HCT116 (cell line): ENCODE data around the gene PDE4B. TPM values are rescaled to one million over a fixed set of nuclear protein-coding genes. Genes with fewer than 3 reads are reported as not detected.

Source experiments
- ATAC-seq: fragments of 200-7000 bp; cut with Tn5 transposase; 2 replicates; pipeline ENCODE4 v1.9.1; 2020; ENCODE audit warnings: mild to moderate bottlenecking, moderate library complexity
- BruUV-seq: library from RNA; stranded (reverse); fragments of 400-500 nt; replicated peaks from 2 replicates; lab custom pipeline; 2021; lab: Mats Ljungman, UMichigan
- CTCF ChIA-PET: fragments of 300-600 bp; sonication (Branson Sonifier 250); formaldehyde crosslinking; loops from one replicate; lab custom pipeline; 2021; ENCODE audit warnings: antibody characterized with exemption; lab: Charles Lee
- POLR2A ChIA-PET: fragments of 300-600, 350-600 bp; sonication (Branson Sonifier 250); formaldehyde crosslinking; loops from one replicate; lab custom pipeline; 2021; ENCODE audit warnings: antibody characterized with exemption; lab: Charles Lee
- RAD21 ChIA-PET, 2 experiments: fragments of 300-600 bp; sonication (Branson Sonifier 250); formaldehyde crosslinking; loops; one replicate each; lab custom pipeline; 2023; ENCODE audit warnings: low total read pairs in 2 of 2; ENCODE audit not compliant: uncharacterized antibody in 2 of 2, unreplicated experiment in 2 of 2, low non-redundant PET in 1 of 2; lab: Charles Lee
- DNase-seq: peaks from one replicate; pipeline ENCODE4 v3.0.0-alpha.2; 2010; ENCODE audit warnings: low read depth, low spot score
- H2AFZ ChIP-seq: fragments of 200-600 bp; shearing (Covaris generic), sonication (generic); 2 replicates; pipeline ENCODE4 v1.6.1; 2017; ENCODE audit warnings: low read depth, mixed run types, mixed read lengths, antibody characterized with exemption, low read length; ENCODE audit not compliant: poor library complexity, severe bottlenecking
- H3K27ac ChIP-seq: 2 replicates; pipeline ENCODE4 v1.5.1; 2012; ENCODE audit warnings: low read depth, low read length
- H3K27me3 ChIP-seq: fragments of 200-600 bp; sonication (generic); 2 replicates; pipeline ENCODE4 v1.6.1; 2016; ENCODE audit warnings: mixed run types, low read length, mixed read lengths; ENCODE audit not compliant: insufficient read depth
- H3K36me3 ChIP-seq, 2 experiments: fragments of 200-500 bp in 1 of 2; fragments of 200-600 bp in 1 of 2; sonication (Bioruptor generic) in 1 of 2; sonication (generic) in 1 of 2; 2 replicates each; pipeline versions ENCODE4 v1.5.1 to v1.6.1; 2014 to 2016; ENCODE audit warnings: low read length in 2 of 2, inconsistent platforms in 1 of 2, mixed read lengths in 1 of 2, mixed run types in 1 of 2; ENCODE audit not compliant: insufficient read depth in 2 of 2, control insufficient read depth in 1 of 2
- H3K4me1 ChIP-seq, 2 experiments: fragments of 200-600 bp in 1 of 2; sonication (generic) in 1 of 2; 2 replicates each; pipeline versions ENCODE4 v1.5.1 to v1.6.1; 2012 to 2017; ENCODE audit warnings: low read length in 2 of 2, inconsistent platforms in 1 of 2, mild to moderate bottlenecking in 1 of 2, mixed read lengths in 1 of 2, mixed run types in 1 of 2, moderate library complexity in 1 of 2; ENCODE audit not compliant: insufficient read depth in 2 of 2, control insufficient read depth in 1 of 2
- H3K4me2 ChIP-seq: fragments of 200-600 bp; sonication (generic); 2 replicates; pipeline ENCODE4 v1.6.1; 2017; ENCODE audit warnings: mixed run types, low read length, mixed read lengths
- H3K4me3 ChIP-seq, 2 experiments: fragments of 200-600 bp in 1 of 2; sonication (generic) in 1 of 2; replicated peaks in 1 of 2; 2 replicates each; pipeline ENCODE4 v1.5.1; 2011 to 2016; ENCODE audit warnings: low read length in 2 of 2, control low read depth in 1 of 2, low read depth in 1 of 2, mild to moderate bottlenecking in 1 of 2, mixed read lengths in 1 of 2, mixed run types in 1 of 2
- H3K79me2 ChIP-seq: fragments of 200-600 bp; sonication (generic); 2 replicates; pipeline ENCODE4 v1.6.1; 2017; ENCODE audit warnings: mild to moderate bottlenecking, mixed run types, low read length, moderate library complexity, mixed read lengths; ENCODE audit not compliant: insufficient read depth
- H3K9ac ChIP-seq: fragments of 200-600 bp; sonication (generic); 2 replicates; pipeline ENCODE4 v1.6.1; 2016; ENCODE audit warnings: low read length, mixed read lengths
- H3K9me2 ChIP-seq: fragments of 200-600 bp; sonication (generic), shearing (Covaris generic); 2 replicates; pipeline ENCODE4 v1.6.1; 2017; ENCODE audit warnings: mixed run types, mild to moderate bottlenecking, moderate library complexity; ENCODE audit not compliant: insufficient read depth
- H3K9me3 ChIP-seq, 2 experiments: fragments of 200-500 bp in 1 of 2; fragments of 200-600 bp in 1 of 2; sonication (Bioruptor generic) in 1 of 2; sonication (generic) in 1 of 2; 2 replicates each; pipeline ENCODE4 v1.6.1; 2014 to 2017; ENCODE audit warnings: low read length in 2 of 2, mixed read lengths in 2 of 2, inconsistent platforms in 1 of 2, low read depth in 1 of 2, mild to moderate bottlenecking in 1 of 2, mixed run types in 1 of 2, moderate library complexity in 1 of 2; ENCODE audit not compliant: control insufficient read depth in 1 of 2, insufficient read depth in 1 of 2
- H4K20me1 ChIP-seq: fragments of 200-600 bp; sonication (generic), shearing (Covaris generic); 2 replicates; pipeline ENCODE4 v1.6.1; 2017; ENCODE audit warnings: mixed run types, mild to moderate bottlenecking, moderate library complexity; ENCODE audit not compliant: insufficient read depth
- CEBPB ChIP-seq: IDR thresholded peaks from 2 replicates; pipeline ENCODE4 v1.6.1; 2012; ENCODE audit warnings: low read depth
- CTCF ChIP-seq, 3 experiments: fragments of 200-600 bp in 1 of 3; sonication (generic) in 1 of 3; IDR thresholded peaks in 2 of 3; conservative IDR thresholded peaks in 1 of 3; 2 replicates each; pipeline ENCODE4 v1.5.1; 2012 to 2017; ENCODE audit warnings: low read depth in 2 of 3, low read length in 2 of 3, antibody characterized with exemption in 1 of 3, borderline replicate concordance in 1 of 3, control low read depth in 1 of 3, mild to moderate bottlenecking in 1 of 3, mixed read lengths in 1 of 3, mixed run types in 1 of 3, moderate library complexity in 1 of 3; ENCODE audit not compliant: insufficient read depth in 1 of 3
- EGR1 ChIP-seq: IDR thresholded peaks from 2 replicates; pipeline ENCODE4 v1.6.1; 2012; ENCODE audit warnings: low read depth
- EZH2 ChIP-seq: fragments of 200-600 bp; sonication (generic); IDR thresholded peaks from 2 replicates; pipeline ENCODE4 v1.6.1; 2017; ENCODE audit warnings: antibody characterized with exemption, mixed run types
- EZH2phosphoT487 ChIP-seq: fragments of 200-600 bp; IDR thresholded peaks from 2 replicates; pipeline ENCODE4 v1.6.1; 2018; ENCODE audit warnings: antibody characterized with exemption, borderline replicate concordance
- JUND ChIP-seq: IDR thresholded peaks from 2 replicates; pipeline ENCODE4 v1.6.1; 2012
- POLR2A ChIP-seq: IDR thresholded peaks from 2 replicates; pipeline ENCODE4 v1.7.0; 2011; ENCODE audit warnings: borderline replicate concordance; ENCODE audit not compliant: insufficient read depth, insufficient read length; ENCODE audit errors: extremely low read depth
- POLR2AphosphoS5 ChIP-seq: IDR thresholded peaks from 2 replicates; pipeline ENCODE4 v1.6.1; 2011; ENCODE audit warnings: mild to moderate bottlenecking, low read depth, low read length, moderate library complexity
- REST ChIP-seq: IDR thresholded peaks from 2 replicates; pipeline ENCODE4 v1.6.1; 2012; ENCODE audit warnings: low read depth
- SP1 ChIP-seq: IDR thresholded peaks from 2 replicates; pipeline ENCODE4 v1.6.1; 2012; ENCODE audit warnings: low read depth
- ZBTB33 ChIP-seq: IDR thresholded peaks from 2 replicates; pipeline ENCODE4 v1.6.1; 2011; ENCODE audit warnings: mild to moderate bottlenecking, low read length, moderate library complexity; ENCODE audit not compliant: insufficient replicate concordance; ENCODE audit errors: extremely low read depth
- ZNF274 ChIP-seq: fragments of 200-500 bp; sonication (Bioruptor generic); IDR thresholded peaks from 2 replicates; pipeline ENCODE4 v1.6.1; 2014; ENCODE audit warnings: mild to moderate bottlenecking, low read depth, low read length, inconsistent platforms
- intact Hi-C: fragments of 100-400 bp; cut with micrococcal nuclease; formaldehyde crosslinking; loops from 2 replicates; pipeline ENCODE4 v1.10.0; 2022
- total RNA-seq: library from RNA; stranded (reverse); gene quantifications from one replicate; pipeline ENCODE4 v1.2.1, GENCODE V29; 2021; ENCODE audit not compliant: unreplicated experiment

The PDE4B gene
- total RNA-seq, 1 experiment from 2014 or later, result 76.9 TPM

- POLR2A ChIA-PET, result no interaction called here
- H3K36me3 ChIP-seq, result no peaks in the 10 kb centered on the region
- no peaks in the 10 kb centered on the region for H3K9me2 ChIP-seq
- H3K4me1 ChIP-seq, result no peaks in the 10 kb centered on the region
- no TSS peak for BruUV-seq
- H3K4me2 ChIP-seq, result no peak overlapping the region
- no peak for ATAC-seq
- intact Hi-C loops, result no loop called here
- H3K9me3 ChIP-seq, result no peaks in the 10 kb centered on the region
- no peaks in the 10 kb centered on the region for H4K20me1 ChIP-seq
- CTCF ChIA-PET, result interaction anchor here (0.9 kb wide), 1 partner anchor 14 kb away, joined by 4 read pairs; no protein-coding TSS in a partner anchor
- no peaks in the 10 kb centered on the region for H3K27me3 ChIP-seq
- no peak overlapping the region for H3K27ac ChIP-seq
- H3K9ac ChIP-seq, result no peak overlapping the region
- TF ChIP-seq CEBPB, result no peak
- TF ChIP-seq POLR2A, result no peak
- TF ChIP-seq EGR1, result no peak
- no peak for TF ChIP-seq CTCF (IDR thresholded peaks at IDR 0.05 in 2 of 3, conservative IDR thresholded peaks at IDR 0.05 in 1 of 3; ENCODE audit: borderline replicate concordance in 1 of 3, insufficient read depth in 1 of 3, low read depth in 2 of 3, low read length in 2 of 3)
- TF ChIP-seq POLR2AphosphoS5, result no peak
- DNase-seq, result no peak
- no peak overlapping the region for H2AFZ ChIP-seq
- H3K4me3 ChIP-seq, result no peak overlapping the region
- RAD21 ChIA-PET, result no interaction called here
- H3K79me2 ChIP-seq, result no peaks in the 10 kb centered on the region
Observed at GRCh38 chr1:65804584-65804983, 11.9 kb downstream of the PDE4B start.

- H3K4me2 ChIP-seq, result peak overlapping the region; percentile 63
- no TSS peak for BruUV-seq
- TF ChIP-seq EZH2phosphoT487, result no peak
- peak; percentile 51; the same call in 1 of the 2 replicates for TF ChIP-seq CEBPB
- peak; percentile 34; the same call in 1 of the 2 replicates for TF ChIP-seq JUND
- TF ChIP-seq REST, result no peak
- no peak for TF ChIP-seq POLR2AphosphoS5
- no peak for TF ChIP-seq ZNF274
- no peak for TF ChIP-seq EZH2
- TF ChIP-seq SP1, result peak; percentile 38; the same call in 1 of the 2 replicates
- no peak for TF ChIP-seq ZBTB33
Observed at GRCh38 chr1:65812065-65812464, 19.4 kb downstream of the PDE4B start.

More at GRCh38 chr1:65812065-65812464, 19.4 kb downstream of the PDE4B start:
- H3K27ac ChIP-seq, result no peak overlapping the region
- H3K4me3 ChIP-seq, result peak overlapping the region in 1 of 2 experiments; percentile 27; a peak in 1 of 4 replicates
- H3K9ac ChIP-seq, result no peak overlapping the region
- ATAC-seq (peak; percentile 86), DNase-seq (peak; percentile 45)
- H3K27me3 ChIP-seq, result no peaks in the 10 kb centered on the region
- peaks cover 3 to 13% of the 10 kb centered on the region in 2 experiments; a peak in 3 of 4 replicates for H3K4me1 ChIP-seq
- no peaks in the 10 kb centered on the region for H3K9me3 ChIP-seq
- H3K9me2 ChIP-seq, result no peaks in the 10 kb centered on the region
- ChIA-PET RAD21 (no interaction called here), POLR2A (interaction anchor here (1.5 kb wide), 1 partner anchor 21 kb away, joined by 3 read pairs; no protein-coding TSS in a partner anchor), CTCF (no interaction called here)
- H3K36me3 ChIP-seq, result no peaks in the 10 kb centered on the region
- H4K20me1 ChIP-seq, result no peaks in the 10 kb centered on the region
- intact Hi-C loops, result no loop called here
- H3K79me2 ChIP-seq, result no peaks in the 10 kb centered on the region
- H2AFZ ChIP-seq, result peak overlapping the region; percentile 96
